ENCODE measurements around the gene SMCO4. TPM values are rescaled to one million over a fixed set of nuclear protein-coding genes. Genes with fewer than 3 reads are reported as not detected.

SMCO4 gene
- total RNA-seq, 1 experiment from 2014 or later, result 9.3 TPM

- H3K9me3 ChIP-seq (ENCODE audit: low read depth, low read length, poor library complexity, severe bottlenecking), result no peaks in the 10 kb centered on the region
- ChIA-PET POLR2A (ENCODE audit: low non-redundant PET) (no interaction called here), CTCF (no interaction called here)
- no peak overlapping the region for H3K27ac ChIP-seq (ENCODE audit: low read depth, low read length, poor library complexity, severe bottlenecking)
- intact Hi-C loops (cut with micrococcal nuclease; ENCODE audit: unreplicated experiment), result no loop called here
- no peak overlapping the region for H3K4me3 ChIP-seq (ENCODE audit: low read depth, low read length, poor library complexity, severe bottlenecking)
- H3K4me1 ChIP-seq (ENCODE audit: insufficient read depth, low read length, poor library complexity, severe bottlenecking), result peaks cover 5% of the 10 kb centered on the region
- H3K36me3 ChIP-seq (ENCODE audit: insufficient read depth, low read length, poor library complexity, severe bottlenecking), result no peaks in the 10 kb centered on the region
- BruUV-seq (replicated peaks), result no TSS peak
- no peak for DNase-seq (ENCODE audit: low spot score)
- TF ChIP-seq EZH2 (IDR thresholded peaks at IDR 0.05; ENCODE audit: borderline replicate concordance, low read depth, low read length, poor library complexity, severe bottlenecking) (no peak), CTCF (conservative IDR thresholded peaks at IDR 0.05; ENCODE audit: low read depth, low read length) (no peak)
- H3K27me3 ChIP-seq (replicated peaks; ENCODE audit: insufficient read depth, low read depth, low read length, poor library complexity), result no peaks in the 10 kb centered on the region
Observed at GRCh38 chr11:93529707-93530467, 13.3 kb downstream of the SMCO4 start.

- Histone ChIP-seq H3K4me3 (ENCODE audit: low read depth, low read length, poor library complexity, severe bottlenecking) (no peak overlapping the region), H3K4me1 (ENCODE audit: insufficient read depth, low read length, poor library complexity, severe bottlenecking) (peaks cover 7% of the 10 kb centered on the region), H3K36me3 (ENCODE audit: insufficient read depth, low read length, poor library complexity, severe bottlenecking) (no peaks in the 10 kb centered on the region), H3K27me3 (replicated peaks; ENCODE audit: insufficient read depth, low read depth, low read length, poor library complexity) (no peaks in the 10 kb centered on the region), H3K27ac (ENCODE audit: low read depth, low read length, poor library complexity, severe bottlenecking) (no peak overlapping the region), H3K9me3 (ENCODE audit: low read depth, low read length, poor library complexity, severe bottlenecking) (no peaks in the 10 kb centered on the region)
- ChIA-PET POLR2A (ENCODE audit: low non-redundant PET) (no interaction called here), CTCF (no interaction called here)
- TF ChIP-seq EZH2 (IDR thresholded peaks at IDR 0.05; ENCODE audit: borderline replicate concordance, low read depth, low read length, poor library complexity, severe bottlenecking) (no peak), CTCF (conservative IDR thresholded peaks at IDR 0.05; ENCODE audit: low read depth, low read length) (no peak)
- intact Hi-C loops (cut with micrococcal nuclease; ENCODE audit: unreplicated experiment), result no loop called here
- no peak for DNase-seq (ENCODE audit: low spot score)
- BruUV-seq (replicated peaks), result no TSS peak
Observed at GRCh38 chr11:93528757-93529645, 14.2 kb downstream of the SMCO4 start.

GRCh38 chr11:93528252-93528651 lies 14.9 kb downstream of the SMCO4 start:
- no peak for TF ChIP-seq EZH2 (IDR thresholded peaks at IDR 0.05; ENCODE audit: borderline replicate concordance, low read depth, low read length, poor library complexity, severe bottlenecking)
- TF ChIP-seq CTCF (conservative IDR thresholded peaks at IDR 0.05; ENCODE audit: low read depth, low read length), result no peak
- H3K4me1 ChIP-seq (ENCODE audit: insufficient read depth, low read length, poor library complexity, severe bottlenecking), result peaks cover 10% of the 10 kb centered on the region
- H3K4me3 ChIP-seq (ENCODE audit: low read depth, low read length, poor library complexity, severe bottlenecking), result no peak overlapping the region
- no peaks in the 10 kb centered on the region for H3K27me3 ChIP-seq (replicated peaks; ENCODE audit: insufficient read depth, low read depth, low read length, poor library complexity)
- BruUV-seq (replicated peaks), result no TSS peak
- no peaks in the 10 kb centered on the region for H3K9me3 ChIP-seq (ENCODE audit: low read depth, low read length, poor library complexity, severe bottlenecking)
- intact Hi-C loops (cut with micrococcal nuclease; ENCODE audit: unreplicated experiment), result no loop called here
- H3K36me3 ChIP-seq (ENCODE audit: insufficient read depth, low read length, poor library complexity, severe bottlenecking), result no peaks in the 10 kb centered on the region
- no peak for DNase-seq (ENCODE audit: low spot score)
- POLR2A ChIA-PET (ENCODE audit: low non-redundant PET), result no interaction called here
- no peak overlapping the region for H3K27ac ChIP-seq (ENCODE audit: low read depth, low read length, poor library complexity, severe bottlenecking)
- CTCF ChIA-PET, result no interaction called here
